Measurements from ENCODE around the gene LRRC74B.

GRCh38 chr22:21064917-21065864, 19.4 kb downstream of the LRRC74B start:
- TF ChIP-seq CTCF (conservative IDR thresholded peaks at IDR 0.05) (no peak), EZH2 (IDR thresholded peaks at IDR 0.05; ENCODE audit: low read depth) (no peak)

Measured in PC-9 (cell line).